ENCODE results near the gene HSDL1.
"Not testable (repeated sequence)": the region's sequence is repeated elsewhere in the genome, so short reads cannot be mapped to it uniquely, and the experiment has no call there.

The HSDL1 gene

GRCh38 chr16:84137769-84138357 lies 7.1 kb downstream of the HSDL1 start:
- DNase-seq = no peak

DNA sequence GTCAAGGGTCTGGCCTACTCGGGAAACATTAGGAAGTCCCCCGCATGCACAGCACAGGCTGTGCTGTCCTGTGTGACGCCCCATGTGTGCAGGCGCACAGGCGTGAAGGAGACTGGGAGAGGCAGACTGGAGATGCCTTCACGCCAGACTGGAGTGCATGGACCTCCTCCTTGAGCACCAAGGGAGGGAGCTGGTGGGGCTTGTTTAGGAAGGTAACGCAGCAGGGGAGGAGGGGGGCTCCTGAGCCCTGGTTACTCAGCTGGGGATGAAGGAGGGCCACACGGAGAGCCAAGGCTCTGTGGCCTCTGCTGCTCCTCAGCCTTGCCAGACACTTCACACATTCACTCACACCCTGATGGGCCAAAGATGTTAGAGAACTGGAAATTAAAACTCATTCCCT lies 7.7 kb downstream of the HSDL1 start:
- DNase-seq = no peak

DNA sequence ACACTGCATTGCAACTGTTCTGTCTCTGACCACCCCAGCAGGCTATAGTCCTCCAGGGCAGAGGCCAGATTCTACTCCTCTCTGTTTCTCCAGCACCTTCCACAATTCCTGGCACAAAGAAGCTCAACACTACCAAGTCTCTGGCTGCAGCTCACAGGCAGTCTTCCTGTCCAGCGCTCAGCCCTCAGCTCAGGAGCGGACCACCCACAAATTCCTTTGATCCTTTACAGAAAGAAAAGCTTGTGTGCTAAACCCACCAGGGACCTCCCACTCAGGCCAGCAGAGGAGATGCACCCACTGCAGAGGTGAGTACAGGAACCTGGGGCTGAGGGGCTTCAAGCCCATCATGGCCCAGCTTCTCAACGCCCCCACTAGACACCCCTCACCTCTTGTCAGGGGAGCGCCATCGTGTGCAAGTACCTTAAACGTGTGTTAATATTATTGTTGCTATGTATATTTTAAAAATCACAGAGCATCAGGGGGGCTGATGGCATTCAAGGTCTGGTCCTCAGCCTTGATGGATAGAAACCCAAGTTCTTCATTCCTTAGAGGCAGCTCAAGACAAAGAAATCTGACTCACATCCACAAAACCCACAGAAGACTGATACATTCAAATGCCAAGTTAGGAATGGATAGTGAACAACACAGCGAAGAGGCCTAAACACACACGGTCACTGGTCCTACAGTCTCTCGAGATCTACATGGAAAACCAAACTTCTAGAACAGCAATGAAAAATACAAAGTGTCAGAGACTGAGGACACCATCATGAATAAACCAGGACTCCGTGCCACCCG lies 8.4 kb downstream of the HSDL1 start:
- no peak for DNase-seq

GRCh38 chr16:84132527-84133285 lies 12.3 kb downstream of the HSDL1 start:
- DNase-seq = peak; percentile 17 to 45

- no peak for DNase-seq
Measured at GRCh38 chr16:84131117-84131516, 13.9 kb downstream of the HSDL1 start.

GRCh38 chr16:84124257-84125073 lies 20.5 kb downstream of the HSDL1 start:
- no peak for DNase-seq

DNA sequence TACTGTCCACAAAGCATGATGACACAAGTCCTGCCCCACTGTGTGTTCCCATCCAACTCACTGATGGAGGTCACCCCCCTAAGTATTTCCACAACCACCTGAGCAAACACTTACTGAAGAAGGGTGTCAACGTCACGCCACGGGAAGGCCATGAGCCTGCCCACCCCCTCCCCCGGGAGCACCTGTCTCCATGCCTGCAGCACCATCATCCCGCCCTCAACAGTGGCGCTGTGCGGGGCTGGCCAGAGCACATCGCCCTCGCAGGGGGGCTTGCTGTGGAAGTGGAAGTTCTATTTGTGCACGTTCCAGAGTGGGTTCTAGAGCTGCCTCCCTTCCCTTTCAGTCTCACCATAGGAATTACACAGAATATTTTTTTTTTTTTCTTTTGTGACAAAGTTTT lies 24.0 kb downstream of the HSDL1 start:
- DNase-seq = no peak

GRCh38 chr16:84120023-84120422 lies 25.0 kb downstream of the HSDL1 start:
- DNase-seq = no peak

DNA sequence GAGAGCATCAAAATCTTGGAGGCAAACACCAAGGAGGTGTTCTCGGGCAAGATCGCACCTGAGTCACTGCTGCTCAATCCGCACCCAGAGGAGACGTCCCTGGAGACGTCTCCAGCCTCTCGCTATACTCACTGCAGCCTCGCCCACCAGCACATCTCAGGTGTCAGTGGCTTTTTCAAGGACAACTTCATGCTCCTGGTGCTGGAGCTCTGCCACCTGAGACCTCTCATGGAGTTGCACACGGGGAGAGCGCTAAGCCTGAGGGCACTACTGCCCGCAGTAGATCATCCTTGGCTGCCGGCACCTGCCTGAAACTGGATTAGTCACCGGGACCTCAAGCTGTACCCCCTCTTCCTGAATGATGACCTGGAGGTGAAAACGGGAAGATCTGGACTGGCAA lies 25.6 kb downstream of the HSDL1 start:
- DNase-seq = no peak

DNA sequence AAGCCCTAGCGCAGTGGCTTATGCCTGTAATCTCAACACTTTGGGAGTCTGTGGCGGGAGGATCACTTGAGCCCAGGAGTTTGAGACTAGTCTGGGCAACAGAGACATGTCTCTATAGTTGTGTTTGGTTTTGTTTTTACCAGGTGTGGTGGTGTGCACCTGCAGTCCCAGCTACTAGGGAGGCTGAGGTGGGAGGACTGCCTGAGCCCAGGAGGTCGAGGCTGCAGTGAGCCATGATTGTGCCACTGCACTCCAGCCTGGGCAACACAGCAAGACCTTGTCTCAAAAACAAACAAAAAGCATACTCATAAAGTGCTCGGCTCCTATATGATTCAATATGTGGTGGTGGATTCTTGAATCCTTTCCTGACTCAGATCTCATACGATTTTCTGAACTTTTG lies 26.7 kb downstream of the HSDL1 start:
- DNase-seq = not testable (repeated sequence)

- peak; percentile 33 to 62 for DNase-seq
Measured at GRCh38 chr16:84117494-84117843, 27.5 kb downstream of the HSDL1 start.

DNA sequence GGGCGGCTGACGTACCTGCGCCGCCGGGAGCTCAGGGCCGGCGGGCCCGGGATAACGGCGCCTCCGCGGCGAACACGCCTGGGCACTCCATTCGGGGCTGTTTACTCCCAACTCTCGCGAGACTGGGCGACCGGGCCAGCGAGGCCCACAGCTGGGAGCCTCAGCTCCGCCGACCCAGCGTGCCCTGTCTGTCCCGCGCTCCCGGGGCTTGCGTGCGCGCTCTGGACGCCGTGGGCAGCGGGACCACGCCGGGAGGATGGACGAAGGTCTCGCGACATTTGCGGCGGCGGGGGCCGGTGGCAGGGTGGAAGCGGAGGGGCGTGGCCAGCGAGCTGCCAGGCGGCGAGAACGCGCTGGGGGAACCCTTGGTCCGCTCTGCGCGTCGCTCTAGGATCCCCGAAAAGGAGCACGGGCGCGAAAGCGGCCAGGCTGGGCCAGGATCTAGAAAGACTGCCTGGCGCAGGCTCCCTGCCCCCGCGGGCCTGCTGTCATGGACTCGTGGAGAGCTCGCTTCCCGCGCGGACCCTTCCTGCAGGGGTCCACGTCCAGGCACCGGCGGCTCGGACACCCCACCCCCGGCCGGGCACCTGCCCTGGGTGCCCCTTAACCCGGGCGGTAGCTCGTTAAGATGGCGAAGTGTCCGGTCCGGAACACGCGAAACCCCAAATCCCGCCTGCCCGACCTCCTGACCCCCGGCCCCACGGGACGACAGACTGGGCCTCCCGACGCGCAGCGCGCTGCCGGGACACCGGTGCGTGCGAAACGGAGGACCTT lies 28.1 kb downstream of the HSDL1 start, which contains the start of gene MBTPS1:
Gene MBTPS1, minus strand, starts transcription at position 223 of the 774 bp plus-strand sequence. CDS start 15,159 bp downstream, outside the sequence.
- peak; percentile 93 to 94 for DNase-seq

GRCh38 chr16:84115919-84116719 lies 28.9 kb downstream of the HSDL1 start:
- peak; percentile 41 to 46 for DNase-seq

GRCh38 chr16:84111949-84112348 lies 33.0 kb downstream of the HSDL1 start:
- not testable (repeated sequence) for DNase-seq

- no peak for DNase-seq
Measured at GRCh38 chr16:84111525-84111924, 33.5 kb downstream of the HSDL1 start.

DNA sequence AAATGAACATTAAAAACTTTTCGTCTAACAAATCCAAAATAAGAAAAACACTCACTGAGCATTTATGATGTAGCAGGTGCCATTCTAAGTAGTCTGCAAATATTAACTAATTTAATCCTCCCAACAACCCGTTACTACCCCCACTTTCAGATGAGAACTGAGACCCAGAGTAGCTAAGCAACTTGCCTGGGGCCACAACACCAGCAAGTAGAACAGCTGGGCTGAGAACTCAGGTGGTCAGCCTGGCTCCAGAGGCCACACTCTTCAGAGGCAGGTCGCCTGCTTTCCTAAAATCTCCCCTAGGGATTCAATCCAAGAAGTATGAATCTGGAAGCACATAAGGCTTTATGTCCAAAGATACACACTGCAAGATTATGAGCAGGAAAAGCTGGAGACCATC lies 34.5 kb downstream of the HSDL1 start:
- DNase-seq = no peak

DNA sequence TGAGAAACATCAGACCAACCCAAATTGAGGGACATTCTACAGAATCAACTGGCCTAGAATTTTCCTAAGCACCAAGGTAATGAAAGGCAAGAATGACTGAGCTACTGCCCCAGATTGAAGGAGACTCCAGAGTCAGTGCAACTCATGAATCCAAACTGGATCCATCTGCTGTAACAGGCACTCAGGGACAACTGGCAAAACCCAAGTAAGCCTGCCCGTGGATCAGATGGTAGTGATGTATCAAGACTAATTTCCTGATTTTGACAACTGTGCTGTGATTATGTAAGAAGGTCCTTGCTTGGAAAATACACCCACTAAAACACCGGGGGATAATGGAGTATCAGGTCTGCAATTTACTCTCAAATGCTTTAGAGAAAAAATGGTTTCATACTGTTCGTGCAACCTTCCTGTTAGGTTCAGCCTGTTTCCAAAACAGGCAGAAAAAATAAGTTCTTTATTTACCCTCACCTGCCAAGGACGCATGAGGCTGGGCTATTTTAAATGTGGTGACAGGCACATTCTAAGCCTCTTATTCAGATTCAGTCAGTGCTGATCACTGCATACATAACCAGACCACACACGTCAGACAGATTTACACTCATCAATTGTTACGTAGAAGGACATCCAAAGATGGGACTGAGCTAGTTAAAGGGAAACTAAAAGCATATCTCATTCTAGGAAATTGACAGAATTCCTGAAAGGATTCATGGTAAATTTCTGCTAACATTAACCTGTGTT lies 35.2 kb downstream of the HSDL1 start:
- DNase-seq = no peak

DNA sequence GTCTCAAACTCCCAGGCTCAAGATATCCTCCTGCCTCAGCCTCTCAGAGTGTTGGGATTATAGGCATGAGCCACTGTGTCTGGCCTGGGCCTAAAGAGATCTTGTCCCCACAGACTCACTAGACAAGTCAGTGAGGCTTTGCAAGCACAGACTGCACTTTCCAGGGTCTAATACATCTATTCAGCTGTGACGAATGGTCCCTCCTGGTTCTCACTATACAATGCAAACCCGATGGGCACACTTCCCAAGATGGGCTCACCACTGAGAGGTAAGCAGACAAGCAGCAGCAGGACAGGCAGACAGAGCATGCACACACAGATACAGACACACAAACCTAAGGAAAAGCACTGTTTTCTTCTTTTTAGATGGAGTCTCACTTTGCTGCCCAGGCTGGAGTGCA lies 37.1 kb downstream of the HSDL1 start:
- DNase-seq = no peak

- DNase-seq = no peak
Measured at GRCh38 chr16:84105948-84106740, 38.8 kb downstream of the HSDL1 start.

Measured in Kasumi-1 (cell line).